ENCODE measurements around the gene WASHC1.
"Not testable (repeated sequence)": the region's sequence is repeated elsewhere in the genome, so short reads cannot be mapped to it uniquely, and the experiment has no call there.

The WASHC1 gene

GRCh38 chr9:46639-47271 is 17.5 kb upstream of the WASHC1 start:
- not testable (repeated sequence) for H3K79me1 ChIP-seq (ENCODE audit: low read length); H2AFZ ChIP-seq (ENCODE audit: insufficient read depth, low read length, poor library complexity); H3K79me2 ChIP-seq (ENCODE audit: control insufficient read depth, insufficient read depth, low read length, poor library complexity); H3K9me3 ChIP-seq (ENCODE audit: insufficient read depth, low read depth, low read length); H2BK5ac ChIP-seq (ENCODE audit: low read depth, low read length, poor library complexity); H2BK12ac ChIP-seq (ENCODE audit: low read length); H3K36me3 ChIP-seq (ENCODE audit: control insufficient read depth in 1 of 2, insufficient read depth in 2 of 2, low read length in 2 of 2); H3K23ac ChIP-seq (ENCODE audit: low read length); H4K91ac ChIP-seq (ENCODE audit: low read depth, low read length); H3K27me3 ChIP-seq (ENCODE audit: insufficient read depth, low read length); H3K14ac ChIP-seq (ENCODE audit: low read length); H3K9ac ChIP-seq (ENCODE audit: low read length); H4K12ac ChIP-seq (ENCODE audit: low read depth, low read length); H3K4me2 ChIP-seq (ENCODE audit: low read length); H3K4me1 ChIP-seq (ENCODE audit: control insufficient read depth in 1 of 2, insufficient read depth in 2 of 2, low read length in 2 of 2); H3K27ac ChIP-seq (ENCODE audit: low read depth, low read length); H3K4ac ChIP-seq (ENCODE audit: low read depth, low read length); H3K18ac ChIP-seq (ENCODE audit: low read length); H2AK5ac ChIP-seq (ENCODE audit: low read length); H3K4me3 ChIP-seq (ENCODE audit: low read depth, low read length); DNase-seq; H2BK120ac ChIP-seq (ENCODE audit: insufficient read depth, low read length, poor library complexity); H4K8ac ChIP-seq (ENCODE audit: low read depth, low read length)
- no CpG with 5 or more reads among the region's 12 CpGs for WGBS (ENCODE audit: extremely low coverage, insufficient coverage, insufficient read length)

GRCh38 chr9:46164-46563 is 16.9 kb upstream of the WASHC1 start:
- not testable (repeated sequence) for H3K9me3 ChIP-seq (ENCODE audit: insufficient read depth, low read depth, low read length); H3K23ac ChIP-seq (ENCODE audit: low read length); H2BK120ac ChIP-seq (ENCODE audit: insufficient read depth, low read length, poor library complexity); H3K27ac ChIP-seq (ENCODE audit: low read depth, low read length); H3K4me3 ChIP-seq (ENCODE audit: low read depth, low read length); H2BK5ac ChIP-seq (ENCODE audit: low read depth, low read length, poor library complexity); H2AFZ ChIP-seq (ENCODE audit: insufficient read depth, low read length, poor library complexity); H3K27me3 ChIP-seq (ENCODE audit: insufficient read depth, low read length); H3K14ac ChIP-seq (ENCODE audit: low read length); H3K36me3 ChIP-seq (ENCODE audit: control insufficient read depth in 1 of 2, insufficient read depth in 2 of 2, low read length in 2 of 2); H4K8ac ChIP-seq (ENCODE audit: low read depth, low read length); H2AK5ac ChIP-seq (ENCODE audit: low read length); H3K4me1 ChIP-seq (ENCODE audit: control insufficient read depth in 1 of 2, insufficient read depth in 2 of 2, low read length in 2 of 2); H3K18ac ChIP-seq (ENCODE audit: low read length); H3K9ac ChIP-seq (ENCODE audit: low read length); H3K4ac ChIP-seq (ENCODE audit: low read depth, low read length); H3K79me1 ChIP-seq (ENCODE audit: low read length); H2BK12ac ChIP-seq (ENCODE audit: low read length); H4K91ac ChIP-seq (ENCODE audit: low read depth, low read length); H4K12ac ChIP-seq (ENCODE audit: low read depth, low read length); H3K79me2 ChIP-seq (ENCODE audit: control insufficient read depth, insufficient read depth, low read length, poor library complexity); H3K4me2 ChIP-seq (ENCODE audit: low read length)
- no CpG with 5 or more reads among the region's 6 CpGs for WGBS (ENCODE audit: extremely low coverage, insufficient coverage, insufficient read length)
- peak in 1 of 2 donors; percentile 21 for DNase-seq

- WGBS (ENCODE audit: extremely low coverage, insufficient coverage, insufficient read length), result no CpG with 5 or more reads among the region's 16 CpGs
- not testable (repeated sequence) for H2BK12ac ChIP-seq (ENCODE audit: low read length)
These were observed 16.1 kb upstream of the WASHC1 start for GRCh38 chr9:45180-45878.

GRCh38 chr9:44416-44815 is 15.2 kb upstream of the WASHC1 start:
- not testable (repeated sequence) for H2BK12ac ChIP-seq (ENCODE audit: low read length); H3K9ac ChIP-seq (ENCODE audit: low read length); H3K4me2 ChIP-seq (ENCODE audit: low read length); H3K4ac ChIP-seq (ENCODE audit: low read depth, low read length); H3K36me3 ChIP-seq (ENCODE audit: control insufficient read depth in 1 of 2, insufficient read depth in 2 of 2, low read length in 2 of 2); H2BK5ac ChIP-seq (ENCODE audit: low read depth, low read length, poor library complexity); H4K12ac ChIP-seq (ENCODE audit: low read depth, low read length); H4K91ac ChIP-seq (ENCODE audit: low read depth, low read length); H3K79me2 ChIP-seq (ENCODE audit: control insufficient read depth, insufficient read depth, low read length, poor library complexity); H2AFZ ChIP-seq (ENCODE audit: insufficient read depth, low read length, poor library complexity); H4K8ac ChIP-seq (ENCODE audit: low read depth, low read length); H2AK5ac ChIP-seq (ENCODE audit: low read length); H2BK120ac ChIP-seq (ENCODE audit: insufficient read depth, low read length, poor library complexity); H3K27ac ChIP-seq (ENCODE audit: low read depth, low read length); H3K4me3 ChIP-seq (ENCODE audit: low read depth, low read length); H3K4me1 ChIP-seq (ENCODE audit: control insufficient read depth in 1 of 2, insufficient read depth in 2 of 2, low read length in 2 of 2); DNase-seq; H3K27me3 ChIP-seq (ENCODE audit: insufficient read depth, low read length); H3K14ac ChIP-seq (ENCODE audit: low read length); H3K23ac ChIP-seq (ENCODE audit: low read length); H3K9me3 ChIP-seq (ENCODE audit: insufficient read depth, low read depth, low read length); H3K18ac ChIP-seq (ENCODE audit: low read length); H3K79me1 ChIP-seq (ENCODE audit: low read length)
- no CpG with 5 or more reads among the region's 3 CpGs for WGBS (ENCODE audit: extremely low coverage, insufficient coverage, insufficient read length)

More at GRCh38 chr9:45180-45878, 16.1 kb upstream of the WASHC1 start:
- DNase-seq, result peak; percentile 80 to 91
- H3K27me3 ChIP-seq (ENCODE audit: insufficient read depth, low read length); H4K91ac ChIP-seq (ENCODE audit: low read depth, low read length); H3K4me2 ChIP-seq (ENCODE audit: low read length); H3K9ac ChIP-seq (ENCODE audit: low read length); H3K4me3 ChIP-seq (ENCODE audit: low read depth, low read length); H2BK120ac ChIP-seq (ENCODE audit: insufficient read depth, low read length, poor library complexity); H3K4me1 ChIP-seq (ENCODE audit: control insufficient read depth in 1 of 2, insufficient read depth in 2 of 2, low read length in 2 of 2); H4K12ac ChIP-seq (ENCODE audit: low read depth, low read length); H4K8ac ChIP-seq (ENCODE audit: low read depth, low read length); H2AFZ ChIP-seq (ENCODE audit: insufficient read depth, low read length, poor library complexity); H3K27ac ChIP-seq (ENCODE audit: low read depth, low read length); H2AK5ac ChIP-seq (ENCODE audit: low read length); H3K79me2 ChIP-seq (ENCODE audit: control insufficient read depth, insufficient read depth, low read length, poor library complexity); H3K79me1 ChIP-seq (ENCODE audit: low read length); H3K14ac ChIP-seq (ENCODE audit: low read length); H3K23ac ChIP-seq (ENCODE audit: low read length); H3K36me3 ChIP-seq (ENCODE audit: control insufficient read depth in 1 of 2, insufficient read depth in 2 of 2, low read length in 2 of 2); H2BK5ac ChIP-seq (ENCODE audit: low read depth, low read length, poor library complexity); H3K18ac ChIP-seq (ENCODE audit: low read length); H3K4ac ChIP-seq (ENCODE audit: low read depth, low read length); H3K9me3 ChIP-seq (ENCODE audit: insufficient read depth, low read depth, low read length): not testable (repeated sequence)
